Parathyroid adenoma (tissue), 2 donors: Measurements from ENCODE around the gene CIB2.

Source experiments
- H2AFZ ChIP-seq: fragments of 300-600 bp; sonication (generic); one replicate; pipeline ENCODE4 v1.7.0; 2017; ENCODE audit warnings: antibody characterized with exemption, mild to moderate bottlenecking
- H3K27ac ChIP-seq: fragments of 300-600 bp; sonication (generic); one replicate; pipeline ENCODE4 v1.7.0; 2017
- H3K27me3 ChIP-seq: fragments of 300-600 bp; sonication (generic); one replicate; pipeline ENCODE4 v1.7.0; 2017; ENCODE audit warnings: low read length; ENCODE audit not compliant: control insufficient read depth, insufficient read depth
- H3K36me3 ChIP-seq: fragments of 300-600 bp; sonication (generic); one replicate; pipeline ENCODE4 v1.7.0; 2017; ENCODE audit warnings: low read length; ENCODE audit not compliant: control insufficient read depth, insufficient read depth
- H3K4me1 ChIP-seq: fragments of 300-600 bp; sonication (generic); one replicate; pipeline ENCODE4 v1.7.0; 2017; ENCODE audit warnings: control low read depth
- H3K4me2 ChIP-seq: fragments of 300-600 bp; sonication (generic); one replicate; pipeline ENCODE4 v1.7.0; 2017; ENCODE audit warnings: low read length
- H3K4me3 ChIP-seq: fragments of 300-600 bp; sonication (generic); one replicate; pipeline ENCODE4 v1.7.0; 2017; ENCODE audit warnings: low read depth, low read length
- H3K79me2 ChIP-seq: fragments of 300-600 bp; sonication (generic); one replicate; pipeline ENCODE4 v1.7.0; 2017; ENCODE audit warnings: control low read depth
- H3K9ac ChIP-seq: fragments of 300-600 bp; sonication (generic); one replicate; pipeline ENCODE4 v1.7.0; 2017; ENCODE audit warnings: mild to moderate bottlenecking
- H3K9me3 ChIP-seq: fragments of 300-600 bp; sonication (generic); one replicate; pipeline ENCODE4 v1.7.0; 2017; ENCODE audit warnings: low read length; ENCODE audit not compliant: control insufficient read depth
- TF ChIP-seq, protein P1 (sequence below): fragments of 300-600 bp; sonication (generic); IDR thresholded peaks from one replicate; pipeline ENCODE4 v1.7.0; 2017; ENCODE audit warnings: antibody characterized with exemption, mild to moderate bottlenecking
- donor health status: primary hyperparathyroidism.

CIB2 gene

DNA sequence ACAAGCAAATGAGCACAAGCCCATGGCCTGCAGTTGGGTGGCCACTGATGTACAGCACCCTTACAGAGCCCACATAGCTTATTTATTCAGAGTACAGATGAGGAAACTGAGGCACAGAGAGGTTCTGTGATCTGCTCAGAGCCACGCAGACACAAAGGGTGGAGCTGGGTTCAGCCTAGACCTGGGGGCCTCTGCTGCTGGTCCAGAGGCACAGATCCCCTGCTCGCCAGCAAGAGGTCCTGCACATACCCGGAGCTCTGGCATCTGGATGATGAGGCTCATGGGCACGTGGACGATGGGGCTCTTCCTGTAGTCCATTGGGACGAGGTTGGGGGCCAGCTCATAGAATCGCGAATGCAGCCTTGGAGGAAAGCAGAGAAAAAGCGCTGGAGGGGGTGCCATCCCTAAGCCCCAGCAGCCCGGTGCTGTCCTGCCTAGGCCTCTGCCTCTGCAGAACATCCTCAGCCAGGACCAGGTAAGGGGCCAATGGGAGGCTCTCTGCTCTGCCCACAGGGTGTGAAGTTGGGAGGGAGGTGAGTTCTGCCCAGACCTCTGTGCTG, 20.2 kb downstream of the CIB2 start:
- TF ChIP-seq, protein P1, sequence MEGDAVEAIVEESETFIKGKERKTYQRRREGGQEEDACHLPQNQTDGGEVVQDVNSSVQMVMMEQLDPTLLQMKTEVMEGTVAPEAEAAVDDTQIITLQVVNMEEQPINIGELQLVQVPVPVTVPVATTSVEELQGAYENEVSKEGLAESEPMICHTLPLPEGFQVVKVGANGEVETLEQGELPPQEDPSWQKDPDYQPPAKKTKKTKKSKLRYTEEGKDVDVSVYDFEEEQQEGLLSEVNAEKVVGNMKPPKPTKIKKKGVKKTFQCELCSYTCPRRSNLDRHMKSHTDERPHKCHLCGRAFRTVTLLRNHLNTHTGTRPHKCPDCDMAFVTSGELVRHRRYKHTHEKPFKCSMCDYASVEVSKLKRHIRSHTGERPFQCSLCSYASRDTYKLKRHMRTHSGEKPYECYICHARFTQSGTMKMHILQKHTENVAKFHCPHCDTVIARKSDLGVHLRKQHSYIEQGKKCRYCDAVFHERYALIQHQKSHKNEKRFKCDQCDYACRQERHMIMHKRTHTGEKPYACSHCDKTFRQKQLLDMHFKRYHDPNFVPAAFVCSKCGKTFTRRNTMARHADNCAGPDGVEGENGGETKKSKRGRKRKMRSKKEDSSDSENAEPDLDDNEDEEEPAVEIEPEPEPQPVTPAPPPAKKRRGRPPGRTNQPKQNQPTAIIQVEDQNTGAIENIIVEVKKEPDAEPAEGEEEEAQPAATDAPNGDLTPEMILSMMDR, result no peak
- Histone ChIP-seq H3K4me3 (no peak overlapping the region), H3K79me2 (no peaks in the 10 kb centered on the region), H3K27me3 (no peaks in the 10 kb centered on the region), H3K9me3 (no peaks in the 10 kb centered on the region), H3K9ac (no peak overlapping the region), H3K36me3 (no peaks in the 10 kb centered on the region), H3K4me2 (no peak overlapping the region), H2AFZ (no peak overlapping the region), H3K4me1 (no peaks in the 10 kb centered on the region), H3K27ac (no peak overlapping the region)

- H3K27ac ChIP-seq, result no peak overlapping the region
- no peak overlapping the region for H2AFZ ChIP-seq
- no peak overlapping the region for H3K9ac ChIP-seq
- H3K4me3 ChIP-seq, result no peak overlapping the region
- no peaks in the 10 kb centered on the region for H3K79me2 ChIP-seq
- H3K4me1 ChIP-seq, result no peaks in the 10 kb centered on the region
- TF ChIP-seq, protein P1, result no peak
- no peaks in the 10 kb centered on the region for H3K27me3 ChIP-seq
- no peaks in the 10 kb centered on the region for H3K36me3 ChIP-seq
- H3K9me3 ChIP-seq, result no peaks in the 10 kb centered on the region
- no peak overlapping the region for H3K4me2 ChIP-seq
These were observed 21.1 kb downstream of the CIB2 start for GRCh38 chr15:78110096-78110495.

GRCh38 chr15:78109156-78109555, 22.1 kb downstream of the CIB2 start:
- Histone ChIP-seq H3K79me2 (no peaks in the 10 kb centered on the region), H3K27me3 (no peaks in the 10 kb centered on the region), H3K9ac (no peak overlapping the region), H3K27ac (no peak overlapping the region), H3K4me2 (no peak overlapping the region), H3K36me3 (no peaks in the 10 kb centered on the region), H3K4me3 (no peak overlapping the region), H3K4me1 (no peaks in the 10 kb centered on the region), H3K9me3 (no peaks in the 10 kb centered on the region), H2AFZ (no peak overlapping the region)
- TF ChIP-seq, protein P1, result no peak

- Histone ChIP-seq H3K4me3 (no peak overlapping the region), H3K9ac (no peak overlapping the region)
- TF ChIP-seq, protein P1, result peak; percentile 87
These were observed 22.8 kb downstream of the CIB2 start for GRCh38 chr15:78108300-78109084.

More at GRCh38 chr15:78108300-78109084, 22.8 kb downstream of the CIB2 start:
- Histone ChIP-seq H3K9me3 (no peaks in the 10 kb centered on the region), H3K79me2 (no peaks in the 10 kb centered on the region), H3K27me3 (no peaks in the 10 kb centered on the region), H2AFZ (no peak overlapping the region), H3K36me3 (no peaks in the 10 kb centered on the region), H3K4me2 (no peak overlapping the region), H3K4me1 (no peaks in the 10 kb centered on the region), H3K27ac (no peak overlapping the region)
